Fibroblast of the aortic adventitia (primary cell): ENCODE data around the gene SV2A. TPM values are rescaled to one million over a fixed set of nuclear protein-coding genes. Genes with fewer than 3 reads are reported as not detected.
A peak's percentile ranks its signal among the peaks of the same experiment; 100 is the strongest.

Source experiments
- DNase-seq: peaks from one replicate; pipeline ENCODE4 v3.0.0-alpha.2; 2010; ENCODE audit warnings: low read depth
- H3K4me3 ChIP-seq: 2 replicates; pipeline ENCODE4 v1.5.1; 2011; ENCODE audit warnings: low read depth, mild to moderate bottlenecking, control low read depth, low read length, moderate library complexity
- CTCF ChIP-seq: IDR thresholded peaks from 2 replicates; pipeline ENCODE4 v1.5.1; 2011; ENCODE audit warnings: mild to moderate bottlenecking, low read length, control low read depth, inconsistent platforms; ENCODE audit not compliant: insufficient read depth
- total RNA-seq: library from RNA; depleted of rRNA; stranded (reverse); fragments of >200 nt; gene quantifications from 2 replicates; pipeline ENCODE4 v1.2.3, GENCODE V29; 2012; ENCODE audit warnings: low replicate concordance

SV2A gene
- total RNA-seq, 1 donor = 25.0 TPM

DNA sequence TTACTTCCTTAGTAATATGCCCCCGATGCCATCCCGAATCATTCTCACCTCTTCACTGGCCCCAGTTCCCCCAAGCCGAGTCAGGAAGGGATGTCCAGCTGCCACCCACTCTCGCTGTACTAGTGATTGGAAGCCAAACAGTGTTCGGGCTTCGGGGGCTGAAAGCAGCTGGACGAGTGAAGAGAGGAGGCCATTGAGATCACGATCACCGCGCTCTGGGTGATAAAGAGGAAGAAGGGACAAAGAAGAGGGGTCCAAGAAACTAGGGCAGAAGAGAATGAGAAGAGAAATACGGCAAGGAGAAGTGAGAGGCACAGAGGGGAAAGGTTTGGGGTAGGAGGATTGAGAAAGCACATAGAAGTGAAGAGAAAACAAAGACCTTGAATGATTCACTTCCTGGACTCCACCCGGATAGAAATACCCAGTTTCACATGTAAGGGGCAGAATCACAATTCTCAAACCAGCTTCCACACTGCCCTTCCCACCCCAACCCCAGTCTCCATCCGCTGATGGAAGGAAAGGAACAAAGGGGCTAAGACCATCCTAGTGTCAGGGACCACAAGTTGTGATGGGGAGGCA, 13.7 kb upstream of the SV2A start:
- TF ChIP-seq CTCF = no peak
- peak; percentile 33 for DNase-seq

DNA sequence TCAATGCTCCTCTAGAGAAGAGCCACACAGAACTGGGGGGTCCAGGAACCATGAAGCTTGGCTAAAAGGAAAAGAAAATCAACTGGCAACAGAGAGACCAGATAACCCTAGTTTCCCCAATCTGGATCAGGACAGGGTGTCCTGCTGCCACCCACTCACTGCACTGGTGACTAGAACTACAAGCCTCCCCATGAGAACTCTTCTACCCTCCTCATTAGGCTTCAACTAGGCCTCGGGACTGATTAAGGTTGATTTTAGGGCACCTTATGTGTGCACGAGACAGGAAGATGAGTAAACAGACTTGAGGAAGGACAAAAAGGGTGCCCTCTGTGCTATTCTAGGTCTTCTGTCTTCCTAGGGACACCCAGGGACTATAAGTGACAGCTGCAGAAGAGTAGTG, 12.2 kb upstream of the SV2A start:
- TF ChIP-seq CTCF = no peak
- H3K4me3 ChIP-seq = no peak overlapping the region
- DNase-seq = no peak

More for the DNA sequence above, 13.7 kb upstream of the SV2A start:
- no peak overlapping the region for H3K4me3 ChIP-seq

- no peak for DNase-seq
- no peak for TF ChIP-seq CTCF
- H3K4me3 ChIP-seq = peak overlapping the region; percentile 88
These were observed 10.7 kb upstream of the SV2A start for GRCh38 chr1:149928401-149928724.

DNA sequence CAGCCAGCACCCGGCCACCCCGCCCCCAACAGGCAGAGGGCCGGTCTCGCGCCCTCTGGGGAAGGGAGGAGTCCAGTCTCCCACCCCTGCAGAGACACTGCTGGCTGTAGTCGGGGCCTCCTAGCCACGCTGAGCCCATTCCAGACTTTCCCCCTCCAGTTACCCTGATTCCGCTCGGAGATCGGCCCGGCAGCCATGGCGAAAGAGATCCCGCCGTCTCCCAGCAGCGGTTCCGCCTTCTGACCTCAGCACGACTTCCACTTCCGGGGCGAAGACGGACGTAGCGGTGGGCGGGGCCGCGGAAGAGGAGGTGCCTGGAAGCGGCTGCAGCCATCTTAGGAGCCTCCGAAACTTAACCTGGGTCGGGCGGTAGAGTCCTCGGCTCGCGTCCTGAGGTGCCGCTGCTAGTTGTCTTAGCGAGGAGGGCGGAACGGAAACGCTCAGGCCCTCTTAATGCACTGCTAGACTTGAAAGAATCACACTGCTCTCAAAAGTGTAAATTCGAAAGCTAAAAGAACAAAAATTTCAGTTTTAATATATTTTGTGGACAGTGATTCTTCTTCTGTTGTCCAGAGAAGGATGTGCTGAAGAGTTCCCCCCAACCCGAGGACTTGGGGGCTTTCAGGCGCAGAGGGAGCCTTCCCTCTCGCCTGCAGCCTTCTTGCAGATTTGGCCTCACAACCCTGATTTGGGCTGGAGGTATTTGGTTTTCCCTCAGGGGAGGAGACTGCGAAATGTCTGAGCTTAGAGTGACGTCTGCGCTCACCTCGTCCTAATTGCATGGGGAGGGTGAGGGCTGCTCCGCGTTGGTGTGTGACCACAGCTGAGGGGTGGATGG, 10.1 kb upstream of the SV2A start, which contains the start of gene SF3B4:
Gene SF3B4 (minus strand): TSS at position 241 of the 838 bp plus-strand sequence. CDS start 44 bp downstream, at position 197.
- TF ChIP-seq CTCF = no peak
- DNase-seq = peak; percentile 87

GRCh38 chr1:149927056-149927562, 9.5 kb upstream of the SV2A start:
- no peak for TF ChIP-seq CTCF
- DNase-seq = no peak
- H3K4me3 ChIP-seq = peak overlapping the region; percentile 88

More for the DNA sequence above, 10.1 kb upstream of the SV2A start, which contains the start of gene SF3B4:
- peak within 1 kb of the TSS; percentile 88 for H3K4me3 ChIP-seq

- H3K4me3 ChIP-seq = peak overlapping the region; percentile 88
- no peak for TF ChIP-seq CTCF
- no peak for DNase-seq
These were observed 8.7 kb upstream of the SV2A start for GRCh38 chr1:149926296-149926695.
